ENCODE measurements around the gene CDIPT.
"Not testable (repeated sequence)": the region's sequence is repeated elsewhere in the genome, so short reads cannot be mapped to it uniquely, and the experiment has no call there.

DNA sequence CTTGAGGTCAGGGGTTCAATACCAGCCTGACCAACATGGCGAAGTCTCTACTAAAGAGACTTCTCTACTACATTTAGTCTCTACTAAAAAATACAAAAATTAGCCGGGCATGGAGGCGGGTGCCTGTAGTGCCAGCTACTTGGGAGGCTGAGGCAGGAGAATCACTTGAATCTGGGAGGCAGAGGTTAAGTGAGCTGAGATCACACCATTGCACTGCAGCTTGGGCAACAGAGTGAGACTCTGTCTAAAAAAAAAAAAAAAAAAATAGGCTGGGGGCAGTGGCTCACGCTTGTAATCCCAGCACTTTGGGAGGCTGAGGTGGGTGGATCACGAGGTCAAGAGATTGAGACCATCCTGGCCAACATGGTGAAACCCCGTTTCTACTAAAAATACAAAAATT is 46.8 kb upstream of the CDIPT start:
- not testable (repeated sequence) for TF ChIP-seq RAD51 (IDR thresholded peaks at IDR 0.05); IKZF1 (conservative IDR thresholded peaks at IDR 0.05); LARP7 (IDR thresholded peaks at IDR 0.05); KDM1A (IDR thresholded peaks at IDR 0.05; ENCODE audit: borderline replicate concordance); MTA3 (IDR thresholded peaks at IDR 0.05; ENCODE audit: borderline replicate concordance, low read length); NR2F1 (conservative IDR thresholded peaks at IDR 0.05); PML (IDR thresholded peaks at IDR 0.05; ENCODE audit: low read length); GABPA (IDR thresholded peaks at IDR 0.05; ENCODE audit: low read depth); TAF1 (IDR thresholded peaks at IDR 0.05; ENCODE audit: borderline replicate concordance, low read depth, low read length); GATAD2B (conservative IDR thresholded peaks at IDR 0.05; ENCODE audit: low read depth)
- TF ChIP-seq, protein P1, sequence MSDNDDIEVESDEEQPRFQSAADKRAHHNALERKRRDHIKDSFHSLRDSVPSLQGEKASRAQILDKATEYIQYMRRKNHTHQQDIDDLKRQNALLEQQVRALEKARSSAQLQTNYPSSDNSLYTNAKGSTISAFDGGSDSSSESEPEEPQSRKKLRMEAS (IDR thresholded peaks at IDR 0.05; ENCODE audit: low read depth, low read length) = not testable (repeated sequence)
- TF ChIP-seq, protein P2, sequence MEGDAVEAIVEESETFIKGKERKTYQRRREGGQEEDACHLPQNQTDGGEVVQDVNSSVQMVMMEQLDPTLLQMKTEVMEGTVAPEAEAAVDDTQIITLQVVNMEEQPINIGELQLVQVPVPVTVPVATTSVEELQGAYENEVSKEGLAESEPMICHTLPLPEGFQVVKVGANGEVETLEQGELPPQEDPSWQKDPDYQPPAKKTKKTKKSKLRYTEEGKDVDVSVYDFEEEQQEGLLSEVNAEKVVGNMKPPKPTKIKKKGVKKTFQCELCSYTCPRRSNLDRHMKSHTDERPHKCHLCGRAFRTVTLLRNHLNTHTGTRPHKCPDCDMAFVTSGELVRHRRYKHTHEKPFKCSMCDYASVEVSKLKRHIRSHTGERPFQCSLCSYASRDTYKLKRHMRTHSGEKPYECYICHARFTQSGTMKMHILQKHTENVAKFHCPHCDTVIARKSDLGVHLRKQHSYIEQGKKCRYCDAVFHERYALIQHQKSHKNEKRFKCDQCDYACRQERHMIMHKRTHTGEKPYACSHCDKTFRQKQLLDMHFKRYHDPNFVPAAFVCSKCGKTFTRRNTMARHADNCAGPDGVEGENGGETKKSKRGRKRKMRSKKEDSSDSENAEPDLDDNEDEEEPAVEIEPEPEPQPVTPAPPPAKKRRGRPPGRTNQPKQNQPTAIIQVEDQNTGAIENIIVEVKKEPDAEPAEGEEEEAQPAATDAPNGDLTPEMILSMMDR (IDR thresholded peaks at IDR 0.05 in 2 of 3, conservative IDR thresholded peaks at IDR 0.05 in 1 of 3; ENCODE audit: control insufficient read depth in 2 of 3, extremely low read depth in 1 of 3, insufficient read depth in 1 of 3, low read depth in 3 of 3, low read length in 3 of 3) = not testable (repeated sequence)
- TF ChIP-seq, protein P3, sequence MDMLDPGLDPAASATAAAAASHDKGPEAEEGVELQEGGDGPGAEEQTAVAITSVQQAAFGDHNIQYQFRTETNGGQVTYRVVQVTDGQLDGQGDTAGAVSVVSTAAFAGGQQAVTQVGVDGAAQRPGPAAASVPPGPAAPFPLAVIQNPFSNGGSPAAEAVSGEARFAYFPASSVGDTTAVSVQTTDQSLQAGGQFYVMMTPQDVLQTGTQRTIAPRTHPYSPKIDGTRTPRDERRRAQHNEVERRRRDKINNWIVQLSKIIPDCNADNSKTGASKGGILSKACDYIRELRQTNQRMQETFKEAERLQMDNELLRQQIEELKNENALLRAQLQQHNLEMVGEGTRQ (IDR thresholded peaks at IDR 0.05; ENCODE audit: borderline replicate concordance, low read depth, low read length) = not testable (repeated sequence)
- TF ChIP-seq, protein P4, sequence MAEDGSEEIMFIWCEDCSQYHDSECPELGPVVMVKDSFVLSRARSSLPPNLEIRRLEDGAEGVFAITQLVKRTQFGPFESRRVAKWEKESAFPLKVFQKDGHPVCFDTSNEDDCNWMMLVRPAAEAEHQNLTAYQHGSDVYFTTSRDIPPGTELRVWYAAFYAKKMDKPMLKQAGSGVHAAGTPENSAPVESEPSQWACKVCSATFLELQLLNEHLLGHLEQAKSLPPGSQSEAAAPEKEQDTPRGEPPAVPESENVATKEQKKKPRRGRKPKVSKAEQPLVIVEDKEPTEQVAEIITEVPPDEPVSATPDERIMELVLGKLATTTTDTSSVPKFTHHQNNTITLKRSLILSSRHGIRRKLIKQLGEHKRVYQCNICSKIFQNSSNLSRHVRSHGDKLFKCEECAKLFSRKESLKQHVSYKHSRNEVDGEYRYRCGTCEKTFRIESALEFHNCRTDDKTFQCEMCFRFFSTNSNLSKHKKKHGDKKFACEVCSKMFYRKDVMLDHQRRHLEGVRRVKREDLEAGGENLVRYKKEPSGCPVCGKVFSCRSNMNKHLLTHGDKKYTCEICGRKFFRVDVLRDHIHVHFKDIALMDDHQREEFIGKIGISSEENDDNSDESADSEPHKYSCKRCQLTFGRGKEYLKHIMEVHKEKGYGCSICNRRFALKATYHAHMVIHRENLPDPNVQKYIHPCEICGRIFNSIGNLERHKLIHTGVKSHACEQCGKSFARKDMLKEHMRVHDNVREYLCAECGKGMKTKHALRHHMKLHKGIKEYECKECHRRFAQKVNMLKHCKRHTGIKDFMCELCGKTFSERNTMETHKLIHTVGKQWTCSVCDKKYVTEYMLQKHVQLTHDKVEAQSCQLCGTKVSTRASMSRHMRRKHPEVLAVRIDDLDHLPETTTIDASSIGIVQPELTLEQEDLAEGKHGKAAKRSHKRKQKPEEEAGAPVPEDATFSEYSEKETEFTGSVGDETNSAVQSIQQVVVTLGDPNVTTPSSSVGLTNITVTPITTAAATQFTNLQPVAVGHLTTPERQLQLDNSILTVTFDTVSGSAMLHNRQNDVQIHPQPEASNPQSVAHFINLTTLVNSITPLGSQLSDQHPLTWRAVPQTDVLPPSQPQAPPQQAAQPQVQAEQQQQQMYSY (CRISPR knock-in tag; IDR thresholded peaks at IDR 0.05) = not testable (repeated sequence)
